HEK293 (cell line): Measurements from ENCODE around the gene ATP7B.

Experiments used
- CTCF ChIA-PET: fragments of 350-600 bp; formaldehyde crosslinking; extraction: SDS; loops from one replicate; lab custom pipeline; 2021; ENCODE audit warnings: antibody characterized with exemption; lab: Yijun Ruan, JAX
- POLR2A ChIA-PET: fragments of 300-600 bp; formaldehyde crosslinking; extraction: SDS; loops from one replicate; lab custom pipeline; 2020; ENCODE audit warnings: antibody characterized with exemption, inconsistent platforms; lab: Yijun Ruan, JAX
- H3K27ac ChIP-seq: fragments of 200-500 bp; sonication (Bioruptor generic); 2 replicates; pipeline ENCODE4 v1.5.1; 2014; ENCODE audit warnings: low read depth, low read length, control low read depth, inconsistent platforms; ENCODE audit errors: extremely low read depth
- H3K36me3 ChIP-seq, 2 experiments: fragments of 200-500 bp in 1 of 2; sonication (Bioruptor generic) in 1 of 2; 1 replicate in 1 of 2; 2 replicates in 1 of 2; pipeline ENCODE4 v1.5.1; 2014 to 2017; ENCODE audit warnings: inconsistent platforms in 2 of 2, low read length in 2 of 2; ENCODE audit not compliant: control insufficient read depth in 2 of 2, insufficient read depth in 1 of 2
- H3K4me1 ChIP-seq: fragments of 200-500 bp; sonication (Bioruptor generic); 2 replicates; pipeline ENCODE4 v1.5.1; 2014; ENCODE audit warnings: mild to moderate bottlenecking, low read length, inconsistent platforms; ENCODE audit not compliant: control insufficient read depth, insufficient read depth
- H3K4me3 ChIP-seq: 2 replicates; pipeline ENCODE4 v1.5.1; 2011; ENCODE audit warnings: low read depth, mild to moderate bottlenecking, control low read depth, low read length, moderate library complexity
- H3K9me3 ChIP-seq: fragments of 200-500 bp; sonication (Bioruptor generic); 2 replicates; pipeline ENCODE4 v1.5.1; 2014; ENCODE audit warnings: low read depth, low read length, inconsistent platforms; ENCODE audit not compliant: control insufficient read depth, insufficient read depth
- OSR2 ChIP-seq: fragments of 450-650 bp; formaldehyde crosslinking; IDR thresholded peaks from 2 replicates; pipeline ENCODE4 v1.5.1; 2016; ENCODE audit warnings: missing biosample characterization, missing genetic modification characterization
- ZBTB20 ChIP-seq: fragments of 450-650 bp; formaldehyde crosslinking; IDR thresholded peaks from 2 replicates; pipeline ENCODE4 v1.5.1; 2016; ENCODE audit warnings: missing biosample characterization, missing genetic modification characterization
- ZBTB7A ChIP-seq: fragments of 450-650 bp; formaldehyde crosslinking; IDR thresholded peaks from 2 replicates; pipeline ENCODE4 v1.5.1; 2016; ENCODE audit warnings: low read depth, missing biosample characterization, missing genetic modification characterization
- ZFP41 ChIP-seq: fragments of 450-650 bp; formaldehyde crosslinking; IDR thresholded peaks from 2 replicates; pipeline ENCODE4 v1.5.1; 2016; ENCODE audit warnings: missing biosample characterization, missing genetic modification characterization, borderline replicate concordance
- ZNF140 ChIP-seq: fragments of 450-650 bp; formaldehyde crosslinking; IDR thresholded peaks from 2 replicates; pipeline ENCODE4 v1.5.1; 2016; ENCODE audit warnings: missing biosample characterization, missing genetic modification characterization
- ZNF416 ChIP-seq: fragments of 450-650 bp; formaldehyde crosslinking; IDR thresholded peaks from 2 replicates; pipeline ENCODE4 v1.5.1; 2016; ENCODE audit warnings: missing biosample characterization, missing genetic modification characterization
- ZNF518A ChIP-seq: fragments of 450-650 bp; formaldehyde crosslinking; conservative IDR thresholded peaks from 2 replicates; pipeline ENCODE4 v1.5.1; 2016; ENCODE audit warnings: low read depth, missing biosample characterization, missing genetic modification characterization
- ZNF529 ChIP-seq: fragments of 450-650 bp; formaldehyde crosslinking; IDR thresholded peaks from 2 replicates; pipeline ENCODE4 v1.5.1; 2017; ENCODE audit warnings: missing genetic modification characterization, missing biosample characterization; ENCODE audit not compliant: insufficient replicate concordance
- ZNF549 ChIP-seq: fragments of 450-650 bp; IDR thresholded peaks from 2 replicates; pipeline ENCODE4 v1.5.1; 2018; ENCODE audit warnings: missing biosample characterization, missing genetic modification characterization, mild to moderate bottlenecking, inconsistent platforms, moderate library complexity
- ZNF571 ChIP-seq: fragments of 450-650 bp; formaldehyde crosslinking; IDR thresholded peaks from 2 replicates; pipeline ENCODE4 v1.5.0; 2017; ENCODE audit warnings: missing biosample characterization, missing genetic modification characterization
- ZNF610 ChIP-seq: fragments of 450-650 bp; formaldehyde crosslinking; IDR thresholded peaks from 2 replicates; pipeline ENCODE4 v1.5.1; 2016; ENCODE audit warnings: missing biosample characterization, missing genetic modification characterization, borderline replicate concordance
- ZNF621 ChIP-seq: fragments of 450-650 bp; formaldehyde crosslinking; IDR thresholded peaks from 2 replicates; pipeline ENCODE4 v1.5.1; 2017; ENCODE audit warnings: missing biosample characterization, missing genetic modification characterization
- ZNF677 ChIP-seq: fragments of 450-650 bp; IDR thresholded peaks from 2 replicates; pipeline ENCODE4 v1.5.0; 2018; ENCODE audit warnings: missing biosample characterization, mild to moderate bottlenecking, missing genetic modification characterization, moderate library complexity
- ZSCAN16 ChIP-seq: fragments of 450-650 bp; formaldehyde crosslinking; IDR thresholded peaks from 2 replicates; pipeline ENCODE4 v1.5.1; 2016; ENCODE audit warnings: missing biosample characterization, missing genetic modification characterization
- ZSCAN30 ChIP-seq: fragments of 450-650 bp; IDR thresholded peaks from 2 replicates; pipeline ENCODE4 v1.5.1; 2018; ENCODE audit warnings: missing biosample characterization, mild to moderate bottlenecking, missing genetic modification characterization, moderate library complexity
- ZSCAN5A ChIP-seq: fragments of 450-650 bp; formaldehyde crosslinking; IDR thresholded peaks from 2 replicates; pipeline ENCODE4 v1.5.1; 2016; ENCODE audit warnings: missing biosample characterization, missing genetic modification characterization
- TF ChIP-seq, protein P1 (sequence below): fragments of 450-650 bp; formaldehyde crosslinking; IDR thresholded peaks from 2 replicates; pipeline ENCODE4 v1.5.1; 2016; ENCODE audit warnings: missing biosample characterization, missing genetic modification characterization, borderline replicate concordance

Gene ATP7B

GRCh38 chr13:52011632-52012511 lies 622 bp upstream of the ATP7B start, which contains the start of gene ALG11 (continued):
- no peak for TF ChIP-seq ZNF571
- TF ChIP-seq ZSCAN30 (tag by site-specific recombination) = peak; percentile 69
- TF ChIP-seq ZNF549 (tag by site-specific recombination) = no peak
- TF ChIP-seq ZBTB20 = peak; percentile 67; the same call in 1 of the 2 replicates
- TF ChIP-seq ZSCAN5A = peak; percentile 77; the same call in 1 of the 2 replicates
- no peak for TF ChIP-seq ZNF529 (tag by site-specific recombination)
- 0 out of 2 replicates have a peak, but pooled peaks have one; percentile 29 for TF ChIP-seq ZNF677 (tag by site-specific recombination)
- TF ChIP-seq ZSCAN16 (tag by site-specific recombination) = no peak
- TF ChIP-seq ZFP41 = no peak
- no peak for TF ChIP-seq ZNF621 (tag by site-specific recombination)
- peak; percentile 85 for TF ChIP-seq ZBTB7A
- no peak for TF ChIP-seq ZNF416 (tag by site-specific recombination)

- H3K4me1 ChIP-seq = no peaks in the 10 kb centered on the region
- no peaks in the 10 kb centered on the region for H3K9me3 ChIP-seq
- CTCF ChIA-PET = interaction anchor here (0.6 kb wide), 1 partner anchor 510 kb away, joined by 3 read pairs; no protein-coding TSS in a partner anchor
- no peak for TF ChIP-seq ZNF140
- TF ChIP-seq ZNF518A (tag by site-specific recombination) = no peak
- TF ChIP-seq, protein P1, sequence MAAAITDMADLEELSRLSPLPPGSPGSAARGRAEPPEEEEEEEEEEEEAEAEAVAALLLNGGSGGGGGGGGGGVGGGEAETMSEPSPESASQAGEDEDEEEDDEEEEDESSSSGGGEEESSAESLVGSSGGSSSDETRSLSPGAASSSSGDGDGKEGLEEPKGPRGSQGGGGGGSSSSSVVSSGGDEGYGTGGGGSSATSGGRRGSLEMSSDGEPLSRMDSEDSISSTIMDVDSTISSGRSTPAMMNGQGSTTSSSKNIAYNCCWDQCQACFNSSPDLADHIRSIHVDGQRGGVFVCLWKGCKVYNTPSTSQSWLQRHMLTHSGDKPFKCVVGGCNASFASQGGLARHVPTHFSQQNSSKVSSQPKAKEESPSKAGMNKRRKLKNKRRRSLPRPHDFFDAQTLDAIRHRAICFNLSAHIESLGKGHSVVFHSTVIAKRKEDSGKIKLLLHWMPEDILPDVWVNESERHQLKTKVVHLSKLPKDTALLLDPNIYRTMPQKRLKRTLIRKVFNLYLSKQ = no peak
- no peak for TF ChIP-seq OSR2 (tag by site-specific recombination)
- TF ChIP-seq ZNF610 = no peak
- H3K36me3 ChIP-seq = no peaks in the 10 kb centered on the region
- POLR2A ChIA-PET = interaction anchor here (1.2 kb wide), 1 partner anchor 441 kb away, joined by 3 read pairs; no protein-coding TSS in a partner anchor
- peak overlapping the region; percentile 9; the same call in 1 of the 2 replicates for H3K4me3 ChIP-seq
- no peak overlapping the region for H3K27ac ChIP-seq
Measured at GRCh38 chr13:52009946-52010345, 1.3 kb downstream of the ATP7B start.
